ENCODE data around the gene STAMBPL1.

DNA sequence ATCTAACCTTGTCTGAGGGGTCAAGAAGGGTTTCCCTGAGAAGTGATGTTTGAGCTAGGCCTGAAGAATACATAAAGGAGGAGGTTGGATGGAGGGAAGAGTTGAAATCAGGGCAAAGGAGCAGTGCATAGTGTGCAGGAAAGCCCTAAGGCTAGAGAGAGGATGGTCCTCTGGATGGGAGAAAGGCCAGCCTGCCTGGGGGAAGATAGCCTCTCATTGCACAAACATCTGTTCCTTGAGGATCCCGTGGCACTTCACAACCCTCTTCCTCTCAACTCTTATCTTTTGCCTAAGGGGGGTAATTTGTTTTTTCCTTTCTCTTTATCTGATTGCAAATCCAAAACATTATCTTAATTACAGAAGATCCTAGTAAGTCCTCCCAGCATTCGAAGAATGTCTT is 35.7 kb downstream of the STAMBPL1 start:
- TF ChIP-seq ARNT (IDR thresholded peaks at IDR 0.05): no peak
- TF ChIP-seq ELF4 (IDR thresholded peaks at IDR 0.05): no peak
- no peak for TF ChIP-seq NFRKB (IDR thresholded peaks at IDR 0.05)
- no peak for TF ChIP-seq CTBP1 (IDR thresholded peaks at IDR 0.05; ENCODE audit: borderline replicate concordance)
- TF ChIP-seq PKNOX1 (IDR thresholded peaks at IDR 0.05): no peak
- TF ChIP-seq SP1 (IDR thresholded peaks at IDR 0.05): no peak
- TF ChIP-seq FOXA1 (IDR thresholded peaks at IDR 0.05): no peak
- no peak for TF ChIP-seq FOXK2 (IDR thresholded peaks at IDR 0.05)
- TF ChIP-seq BHLHE40 (IDR thresholded peaks at IDR 0.05; ENCODE audit: borderline replicate concordance): no peak
- TF ChIP-seq LEF1 (IDR thresholded peaks at IDR 0.05; ENCODE audit: borderline replicate concordance): no peak
